Activated gamma-delta T cell treated with Interleukin-2 at 50 U/mL for 16 hours (primary cell): ENCODE results near the gene CMTR1.
"Not testable (repeated sequence)": the region's sequence is repeated elsewhere in the genome, so short reads cannot be mapped to it uniquely, and the experiment has no call there.

Experiments
- DNase-seq: peaks from one replicate; pipeline ENCODE4 v3.0.0-alpha.2; 2020

Gene CMTR1

GRCh38 chr6:37432916-37433656 lies at the start of gene CMTR1:
TSS of gene CMTR1 (plus strand) at chr6:37433221. CDS start at chr6:37435630, 2,409 bp downstream.
- DNase-seq: peak; percentile 94

GRCh38 chr6:37388578-37388977 lies 44.4 kb upstream of the CMTR1 start:
- no peak for DNase-seq

- no peak for DNase-seq
Measured at GRCh38 chr6:37389857-37390256, 43.2 kb upstream of the CMTR1 start.

- DNase-seq: no peak
Measured at GRCh38 chr6:37391120-37391519, 41.9 kb upstream of the CMTR1 start.

GRCh38 chr6:37392821-37393220 lies 40.2 kb upstream of the CMTR1 start:
- no peak for DNase-seq

GRCh38 chr6:37393381-37393929 lies 39.6 kb upstream of the CMTR1 start:
- no peak for DNase-seq

- DNase-seq: no peak
Measured at GRCh38 chr6:37396571-37397180, 36.3 kb upstream of the CMTR1 start.

GRCh38 chr6:37399131-37399530 lies 33.9 kb upstream of the CMTR1 start:
- no peak for DNase-seq

GRCh38 chr6:37399795-37400490 lies 33.1 kb upstream of the CMTR1 start:
- no peak for DNase-seq

- DNase-seq: not testable (repeated sequence)
Measured at GRCh38 chr6:37401658-37402057, 31.4 kb upstream of the CMTR1 start.

- DNase-seq: no peak
Measured at GRCh38 chr6:37406726-37407341, 26.2 kb upstream of the CMTR1 start.

GRCh38 chr6:37407948-37408347 lies 25.1 kb upstream of the CMTR1 start:
- DNase-seq: no peak

- DNase-seq: no peak
Measured at GRCh38 chr6:37409501-37409900, 23.5 kb upstream of the CMTR1 start.

- DNase-seq: no peak
Measured at GRCh38 chr6:37417393-37417792, 15.6 kb upstream of the CMTR1 start.

- DNase-seq: no peak
Measured at GRCh38 chr6:37418722-37419121, 14.3 kb upstream of the CMTR1 start.

- DNase-seq: no peak
Measured at GRCh38 chr6:37426058-37426944, 6.7 kb upstream of the CMTR1 start.

- DNase-seq: no peak
Measured at GRCh38 chr6:37426945-37427510, 6.0 kb upstream of the CMTR1 start.

- no peak for DNase-seq
Measured at GRCh38 chr6:37429352-37429750, 3.7 kb upstream of the CMTR1 start.

GRCh38 chr6:37432590-37432915 lies 468 bp upstream of the CMTR1 start:
- DNase-seq: no peak

- peak; percentile 5 for DNase-seq
Measured at GRCh38 chr6:37433657-37434271, 743 bp downstream of the CMTR1 start.

GRCh38 chr6:37435373-37435772 lies 2.4 kb downstream of the CMTR1 start:
- no peak for DNase-seq

GRCh38 chr6:37435816-37436215 lies 2.8 kb downstream of the CMTR1 start:
- DNase-seq: no peak
